Left lobe of liver (tissue), 2 donors: ENCODE data around the gene CREB3. TPM values are rescaled to one million over a fixed set of nuclear protein-coding genes. Genes with fewer than 3 reads are reported as not detected.

Source experiments
- ATAC-seq: fragments of 200-7000 bp; cut with Tn5 transposase; one replicate; pipeline ENCODE4 v1.9.1; 2020; ENCODE audit warnings: mild to moderate bottlenecking, moderate library complexity
- DNase-seq: peaks from one replicate; pipeline ENCODE4 v3.0.0-alpha.2; 2020; ENCODE audit warnings: low spot score
- total RNA-seq: library from RNA; stranded (reverse); gene quantifications from one replicate; pipeline ENCODE4 v1.2.1, GENCODE V29; 2021
- donor health status: DM: no; HTN: no; CAD: no; lungs with moderate emphysema.
- donor health status: DM: no; HTN: yes; CAD: no.

The CREB3 gene
- total RNA-seq, 1 donor from 2014 or later: 13.9 TPM

DNA sequence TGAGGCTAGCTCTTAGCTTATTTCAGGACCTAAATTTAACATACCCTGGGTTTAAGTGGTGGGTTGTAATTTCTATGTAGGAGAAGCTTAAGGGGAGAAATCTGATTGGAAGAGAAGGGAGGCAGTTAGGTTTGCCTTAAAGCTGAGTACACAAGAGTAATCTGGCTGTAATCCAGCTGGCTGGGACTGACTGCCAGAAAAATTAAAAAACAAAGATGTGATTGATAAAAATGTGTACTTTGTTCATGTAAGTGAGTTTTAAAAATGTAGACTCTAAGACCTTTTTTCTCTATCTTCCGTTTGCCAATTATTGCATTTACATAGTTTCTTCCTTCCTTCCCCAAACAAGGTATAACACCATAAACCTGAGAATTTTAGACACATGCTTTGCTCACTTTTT, 39.1 kb downstream of the CREB3 start:
- no peak for DNase-seq
- ATAC-seq: peak; percentile 42

DNA sequence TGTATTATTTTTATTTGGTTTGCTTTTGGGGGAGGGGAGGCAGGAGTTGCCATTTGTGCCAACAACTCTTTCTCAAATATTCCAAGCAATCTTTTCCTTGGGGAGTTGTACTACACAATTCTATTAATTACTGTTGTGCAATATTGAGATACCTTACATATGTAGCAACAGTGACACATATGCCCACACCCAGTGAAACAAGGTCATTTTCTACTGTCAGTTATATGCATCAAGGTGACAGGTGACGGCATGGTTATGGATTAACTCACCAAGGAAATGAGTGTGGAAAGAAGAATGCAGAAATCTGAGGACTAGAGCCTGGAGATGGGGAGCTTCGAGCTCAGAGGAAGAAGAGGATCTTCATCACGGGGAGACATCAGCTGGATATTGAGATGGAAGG, 39.5 kb downstream of the CREB3 start:
- ATAC-seq: no peak

DNA sequence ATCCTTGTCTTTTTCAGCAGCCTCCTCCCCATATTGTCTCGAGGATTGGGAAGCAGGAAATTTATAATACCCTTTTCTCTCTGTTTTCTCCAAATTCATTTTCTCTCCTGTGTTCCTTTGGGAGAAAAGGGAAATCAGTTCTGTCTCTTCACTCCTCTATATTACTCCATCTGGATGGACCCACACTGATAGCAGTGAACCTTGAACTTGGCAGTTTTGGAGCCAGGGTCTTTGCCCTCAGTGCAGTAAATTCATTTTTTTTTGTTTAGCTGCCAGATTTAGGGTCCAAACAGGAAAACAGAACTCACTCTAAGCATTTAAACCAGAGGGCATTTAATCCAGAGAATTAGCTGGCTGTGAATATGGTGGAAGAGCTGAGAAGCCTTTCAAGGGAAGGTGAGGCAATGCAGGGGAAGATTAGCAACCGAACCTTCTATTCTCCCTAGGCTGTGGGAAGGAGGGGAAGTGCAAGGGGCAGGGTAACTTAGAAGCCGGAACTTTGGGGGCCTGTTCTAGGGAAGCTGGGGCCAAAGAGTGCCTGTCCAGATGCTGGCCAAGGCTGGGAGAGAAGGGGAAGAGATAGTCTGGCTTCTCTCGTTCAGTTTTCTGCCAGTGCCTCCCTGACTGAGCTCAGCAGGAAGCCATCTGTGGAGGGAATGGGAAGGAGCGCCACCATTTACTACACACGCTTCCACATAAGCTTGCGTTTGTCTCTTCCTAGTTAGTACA, 42.6 kb downstream of the CREB3 start:
- ATAC-seq (peak; percentile 59), DNase-seq (no peak)

More for the DNA sequence above, 39.5 kb downstream of the CREB3 start:
- no peak for DNase-seq

DNA sequence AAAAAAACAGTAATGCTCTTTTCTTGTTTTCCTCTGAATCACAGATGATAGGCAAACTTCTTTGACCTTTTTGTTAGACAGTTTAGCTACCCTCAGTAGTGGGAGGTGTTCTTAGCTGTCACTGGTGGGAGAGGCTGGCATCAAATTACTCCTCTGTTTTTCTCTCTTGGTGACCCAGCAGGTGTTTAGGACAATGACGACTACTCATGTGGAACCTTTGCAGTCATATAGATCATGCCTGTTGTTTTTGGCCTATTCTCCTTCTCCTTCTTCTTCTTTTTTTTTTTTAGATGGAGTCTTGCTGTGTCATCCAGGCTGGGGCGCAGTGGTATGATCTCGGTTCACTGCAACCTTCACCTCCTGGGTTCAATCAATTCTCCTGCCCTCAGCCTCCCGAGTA, 43.6 kb downstream of the CREB3 start:
- ATAC-seq (no peak), DNase-seq (no peak)

DNA sequence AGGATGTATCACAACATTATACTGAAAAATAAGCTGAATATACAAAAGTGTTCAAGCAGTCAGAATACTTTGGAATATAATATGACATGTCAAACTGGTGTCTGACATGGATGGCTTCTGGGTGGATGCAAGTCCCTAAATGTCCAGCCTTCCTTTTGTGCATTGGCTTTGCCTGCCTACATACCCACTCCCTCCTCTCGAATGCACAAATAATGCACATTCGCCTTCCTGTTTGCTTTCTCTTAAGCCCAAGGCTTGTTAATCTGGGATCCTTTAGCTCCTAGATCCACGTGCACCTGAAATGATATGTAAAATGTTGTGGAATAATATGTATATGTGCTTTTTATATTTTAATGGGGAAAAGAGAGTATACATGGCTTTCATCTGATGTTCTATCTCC, 46.0 kb downstream of the CREB3 start:
- ATAC-seq (no peak), DNase-seq (no peak)

DNA sequence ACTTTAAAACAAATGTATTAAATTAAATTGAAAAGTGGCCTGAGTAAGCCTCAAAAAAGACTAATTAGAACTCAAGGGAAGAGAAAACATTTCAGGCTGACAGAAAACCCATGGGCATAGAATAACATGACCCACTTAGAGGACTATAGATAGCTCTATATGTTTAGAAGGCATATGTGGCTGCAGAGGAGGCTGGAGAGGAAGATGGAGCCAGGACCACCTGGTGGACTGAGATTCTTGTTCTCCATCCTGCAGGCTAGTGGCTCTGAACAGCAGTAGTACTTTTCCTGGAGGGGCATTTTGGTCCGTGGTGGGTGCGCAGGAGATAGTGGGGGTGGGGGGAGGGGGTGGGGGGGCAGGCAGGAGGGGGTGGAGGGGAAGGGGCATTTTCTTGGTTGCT, 48.6 kb downstream of the CREB3 start:
- DNase-seq (no peak), ATAC-seq (no peak)

DNA sequence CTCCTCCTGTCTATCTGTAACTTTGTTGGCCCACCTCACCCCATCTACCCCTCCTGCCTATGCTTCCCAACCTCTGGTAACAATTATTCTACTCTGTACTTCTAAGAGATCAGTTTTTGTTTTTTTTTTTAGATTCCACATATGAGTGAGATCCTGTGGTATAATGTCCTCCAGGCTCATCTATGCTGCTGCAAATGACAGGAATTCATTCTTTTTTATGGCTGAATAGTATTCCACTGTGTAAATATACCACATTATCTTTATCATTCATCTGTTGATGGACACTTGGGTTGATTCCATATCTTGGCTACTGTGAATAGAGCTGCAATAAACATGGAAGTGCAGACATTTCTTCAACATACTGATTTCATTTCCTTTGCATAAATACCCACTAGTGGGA, 51.0 kb downstream of the CREB3 start:
- ATAC-seq (no peak), DNase-seq (no peak)

Other genes with a start within 250 kb of the CREB3 start
- 9.1 TPM for gene RUSC2, start 242.6 kb upstream of the CREB3 start, total RNA-seq
- gene TESK1, start 127.4 kb upstream of the CREB3 start, total RNA-seq: 15.6 TPM
- gene CD72, start 114.3 kb upstream of the CREB3 start, total RNA-seq: 0.93 TPM
- 0.23 TPM for gene SIT1, start 81.7 kb upstream of the CREB3 start, total RNA-seq
- gene RMRP, start 74.6 kb upstream of the CREB3 start, total RNA-seq: 13,056 TPM
- gene CCDC107, start 74.4 kb upstream of the CREB3 start, total RNA-seq: 12.6 TPM
- gene ARHGEF39, start 67.5 kb upstream of the CREB3 start, total RNA-seq: 0.40 TPM
- 0.96 TPM for gene CA9, start 58.7 kb upstream of the CREB3 start, total RNA-seq
- gene TPM2, start 42.7 kb upstream of the CREB3 start, total RNA-seq: 6.6 TPM
- gene TLN1, start 471 bp upstream of the CREB3 start, total RNA-seq: 107 TPM
- 44.0 TPM for gene GBA2, start 16.6 kb downstream of the CREB3 start, total RNA-seq
- gene RGP1, start 16.6 kb downstream of the CREB3 start, total RNA-seq: 14.5 TPM
- 1.5 TPM for gene MSMP, start 21.6 kb downstream of the CREB3 start, total RNA-seq
- 3.3 TPM for gene NPR2, start 58.9 kb downstream of the CREB3 start, total RNA-seq
- gene SPAG8, start 79.6 kb downstream of the CREB3 start, total RNA-seq: 0.50 TPM
- gene HINT2, start 82.4 kb downstream of the CREB3 start, total RNA-seq: 71.5 TPM
- not detected for gene FAM221B, start 96.1 kb downstream of the CREB3 start, total RNA-seq
- 4.4 TPM for gene TMEM8B, start 96.6 kb downstream of the CREB3 start, total RNA-seq
- not detected for gene OR13J1, start 137.7 kb downstream of the CREB3 start, total RNA-seq
- 0.96 TPM for gene HRCT1, start 173.5 kb downstream of the CREB3 start, total RNA-seq
- 1.1 TPM for gene SPAAR, start 176.8 kb downstream of the CREB3 start, total RNA-seq
- not detected for gene OR2S2, start 225.5 kb downstream of the CREB3 start, total RNA-seq